ENCODE measurements around the gene HIVEP2.

Gene HIVEP2

GRCh38 chr6:142867355-142867801 lies 77.6 kb downstream of the HIVEP2 start:
- DNase-seq (ENCODE audit: low read depth in 2 of 2), result no peak

GRCh38 chr6:142863981-142864380 lies 81.0 kb downstream of the HIVEP2 start:
- DNase-seq (ENCODE audit: low read depth in 2 of 2), result no peak

GRCh38 chr6:142861711-142862110 lies 83.3 kb downstream of the HIVEP2 start:
- no peak for DNase-seq (ENCODE audit: low read depth in 2 of 2)

- no peak for DNase-seq (ENCODE audit: low read depth in 2 of 2)
Measured at GRCh38 chr6:142860498-142860897, 84.5 kb downstream of the HIVEP2 start.

- no peak for DNase-seq (ENCODE audit: low read depth in 2 of 2)
Measured at GRCh38 chr6:142857796-142858555, 87.0 kb downstream of the HIVEP2 start.

- no peak for DNase-seq (ENCODE audit: low read depth in 2 of 2)
Measured at GRCh38 chr6:142857233-142857761, 87.7 kb downstream of the HIVEP2 start.

- no peak for DNase-seq (ENCODE audit: low read depth in 2 of 2)
Measured at GRCh38 chr6:142856624-142857232, 88.2 kb downstream of the HIVEP2 start.

- no peak for DNase-seq (ENCODE audit: low read depth in 2 of 2)
Measured at GRCh38 chr6:142855893-142856623, 88.9 kb downstream of the HIVEP2 start.

GRCh38 chr6:142854589-142855488 lies 90.1 kb downstream of the HIVEP2 start:
- no peak for DNase-seq (ENCODE audit: low read depth in 2 of 2)

GRCh38 chr6:142853244-142854180 lies 91.5 kb downstream of the HIVEP2 start:
- no peak for DNase-seq (ENCODE audit: low read depth in 2 of 2)

- no peak for DNase-seq (ENCODE audit: low read depth in 2 of 2)
Measured at GRCh38 chr6:142851601-142852000, 93.4 kb downstream of the HIVEP2 start.

- no peak for DNase-seq (ENCODE audit: low read depth in 2 of 2)
Measured at GRCh38 chr6:142850679-142851423, 94.1 kb downstream of the HIVEP2 start.

- no peak for DNase-seq (ENCODE audit: low read depth in 2 of 2)
Measured at GRCh38 chr6:142848976-142849375, 96.0 kb downstream of the HIVEP2 start.

GRCh38 chr6:142848156-142848555 lies 96.8 kb downstream of the HIVEP2 start:
- no peak for DNase-seq (ENCODE audit: low read depth in 2 of 2)

GRCh38 chr6:142846883-142847287 lies 98.1 kb downstream of the HIVEP2 start:
- no peak for DNase-seq (ENCODE audit: low read depth in 2 of 2)

- DNase-seq (ENCODE audit: low read depth in 2 of 2), result no peak
Measured at GRCh38 chr6:142846459-142846831, 98.5 kb downstream of the HIVEP2 start.

- no peak for DNase-seq (ENCODE audit: low read depth in 2 of 2)
Measured at GRCh38 chr6:142845624-142846458, 99.1 kb downstream of the HIVEP2 start.

- no peak for DNase-seq (ENCODE audit: low read depth in 2 of 2)
Measured at GRCh38 chr6:142845143-142845571, 99.8 kb downstream of the HIVEP2 start.
